ENCODE results near the gene EIPR1. TPM values are rescaled to one million over a fixed set of nuclear protein-coding genes. Genes with fewer than 3 reads are reported as not detected.
"Not testable (repeated sequence)": the region's sequence is repeated elsewhere in the genome, so short reads cannot be mapped to it uniquely, and the experiment has no call there.

The EIPR1 gene
- total and polyA plus RNA-seq, 2 donors (not counting 3 experiments of a cell fraction or from before 2014, with no cell fraction given): 30.8 to 57.3 TPM

GRCh38 chr2:3284657-3285630 lies 92.7 kb downstream of the EIPR1 start:
- H3K4me3 ChIP-seq (replicated peaks in 1 of 3; ENCODE audit: insufficient read depth in 1 of 3, low read depth in 1 of 3, low read length in 3 of 3): no peak overlapping the region
- ChIA-PET POLR2A (no interaction called here), CTCF (interaction anchor here (1.0 kb wide), 1 partner anchor 13 kb away, joined by 3 read pairs; no protein-coding TSS in a partner anchor)
- no peaks in the 10 kb centered on the region for H3K79me2 ChIP-seq (ENCODE audit: control insufficient read depth, insufficient read depth, low read length)
- no peaks in the 10 kb centered on the region for H3K9me3 ChIP-seq (replicated peaks; ENCODE audit: control insufficient read depth, insufficient read depth, low read length)
- no peak overlapping the region for H3K27ac ChIP-seq (ENCODE audit: insufficient read depth, low read depth, low read length)
- FAIRE-seq (no peak), DNase-seq (ENCODE audit: low read depth, low spot score) (no peak)
- H3K36me3 ChIP-seq (ENCODE audit: control insufficient read depth in 2 of 2, extremely low read depth in 1 of 2, insufficient read depth in 2 of 2, low read length in 2 of 2): no peaks in the 10 kb centered on the region
- H4K20me1 ChIP-seq (replicated peaks; ENCODE audit: control insufficient read depth, extremely low read depth, insufficient read depth, low read length): no peaks in the 10 kb centered on the region
- no peak overlapping the region for H2AFZ ChIP-seq (ENCODE audit: low read depth, low read length)
- no peaks in the 10 kb centered on the region for H3K9me1 ChIP-seq (replicated peaks; ENCODE audit: control insufficient read depth, extremely low read depth, insufficient read depth, low read length)
- H3K27me3 ChIP-seq (ENCODE audit: control insufficient read depth in 2 of 2, insufficient read depth in 2 of 2, low read length in 2 of 2): no peaks in the 10 kb centered on the region
- H3K9ac ChIP-seq (replicated peaks; ENCODE audit: extremely low read depth, insufficient read depth, low read length): no peak overlapping the region
- no TSS peak for BruUV-seq (replicated peaks)
- TF ChIP-seq EZH2 (IDR thresholded peaks at IDR 0.05; ENCODE audit: borderline replicate concordance, low read depth, low read length, severe bottlenecking): no peak
- no peak for TF ChIP-seq FOS (IDR thresholded peaks at IDR 0.05; ENCODE audit: borderline replicate concordance, insufficient read depth, low read length)
- TF ChIP-seq POLR2AphosphoS5 (IDR thresholded peaks at IDR 0.05; ENCODE audit: insufficient read depth, low read depth, low read length): no peak
- no peak overlapping the region for H3K4me2 ChIP-seq (ENCODE audit: insufficient read depth, low read length)
- intact Hi-C loops (cut with micrococcal nuclease) (no loop called here), dilution Hi-C loops (cut with MboI; ENCODE audit: extremely low pct_ligation_motif_present, low sequenced_read_pairs) (no loop called here)
- H3K4me1 ChIP-seq (ENCODE audit: control insufficient read depth, extremely low read depth, insufficient read depth, low read length): no peaks in the 10 kb centered on the region

- H3K9me3 ChIP-seq (replicated peaks; ENCODE audit: control insufficient read depth, insufficient read depth, low read length); H3K4me2 ChIP-seq (ENCODE audit: insufficient read depth, low read length); H3K9me1 ChIP-seq (replicated peaks; ENCODE audit: control insufficient read depth, extremely low read depth, insufficient read depth, low read length); intact Hi-C loops (cut with micrococcal nuclease); DNase-seq (ENCODE audit: low read depth, low spot score); FAIRE-seq; H3K36me3 ChIP-seq (ENCODE audit: control insufficient read depth in 2 of 2, extremely low read depth in 1 of 2, insufficient read depth in 2 of 2, low read length in 2 of 2); H4K20me1 ChIP-seq (replicated peaks; ENCODE audit: control insufficient read depth, extremely low read depth, insufficient read depth, low read length); CTCF ChIA-PET; H3K4me3 ChIP-seq (replicated peaks in 1 of 3; ENCODE audit: insufficient read depth in 1 of 3, low read depth in 1 of 3, low read length in 3 of 3); H3K27ac ChIP-seq (ENCODE audit: insufficient read depth, low read depth, low read length); H3K9ac ChIP-seq (replicated peaks; ENCODE audit: extremely low read depth, insufficient read depth, low read length); dilution Hi-C loops (cut with MboI; ENCODE audit: extremely low pct_ligation_motif_present, low sequenced_read_pairs); POLR2A ChIA-PET; BruUV-seq (replicated peaks); H3K4me1 ChIP-seq (ENCODE audit: control insufficient read depth, extremely low read depth, insufficient read depth, low read length); H2AFZ ChIP-seq (ENCODE audit: low read depth, low read length); H3K27me3 ChIP-seq (ENCODE audit: control insufficient read depth in 2 of 2, insufficient read depth in 2 of 2, low read length in 2 of 2); H3K79me2 ChIP-seq (ENCODE audit: control insufficient read depth, insufficient read depth, low read length): not testable (repeated sequence)
Measured at GRCh38 chr2:3283876-3284656, 93.6 kb downstream of the EIPR1 start.
